Fibroblast of skin of right biceps (primary cell): ENCODE data around the gene COLGALT1.

Experiments used
- DNase-seq: peaks from one replicate; pipeline ENCODE4 v3.0.0-alpha.2; 2013

COLGALT1 gene

DNA sequence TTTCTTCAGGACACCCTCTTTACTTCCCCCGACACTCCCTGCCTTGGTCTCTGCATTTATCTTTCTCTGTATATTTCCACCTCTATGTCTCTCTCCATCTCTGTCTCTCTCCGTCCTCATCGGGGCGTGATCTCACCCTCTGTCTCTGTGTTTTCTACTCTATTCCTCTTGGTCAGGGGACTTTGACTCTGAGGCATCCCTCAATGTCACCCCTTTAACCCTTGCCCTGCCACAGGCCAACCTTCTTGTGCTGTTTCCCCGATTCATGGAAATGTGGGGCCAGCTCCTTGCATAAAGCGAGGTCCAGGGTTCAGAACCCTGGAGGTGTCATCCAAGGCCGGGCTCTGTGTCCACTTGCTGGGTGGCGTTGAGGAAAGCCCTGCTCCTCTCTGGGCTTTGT lies 46.8 kb downstream of the COLGALT1 start:
- DNase-seq, result no peak

DNA sequence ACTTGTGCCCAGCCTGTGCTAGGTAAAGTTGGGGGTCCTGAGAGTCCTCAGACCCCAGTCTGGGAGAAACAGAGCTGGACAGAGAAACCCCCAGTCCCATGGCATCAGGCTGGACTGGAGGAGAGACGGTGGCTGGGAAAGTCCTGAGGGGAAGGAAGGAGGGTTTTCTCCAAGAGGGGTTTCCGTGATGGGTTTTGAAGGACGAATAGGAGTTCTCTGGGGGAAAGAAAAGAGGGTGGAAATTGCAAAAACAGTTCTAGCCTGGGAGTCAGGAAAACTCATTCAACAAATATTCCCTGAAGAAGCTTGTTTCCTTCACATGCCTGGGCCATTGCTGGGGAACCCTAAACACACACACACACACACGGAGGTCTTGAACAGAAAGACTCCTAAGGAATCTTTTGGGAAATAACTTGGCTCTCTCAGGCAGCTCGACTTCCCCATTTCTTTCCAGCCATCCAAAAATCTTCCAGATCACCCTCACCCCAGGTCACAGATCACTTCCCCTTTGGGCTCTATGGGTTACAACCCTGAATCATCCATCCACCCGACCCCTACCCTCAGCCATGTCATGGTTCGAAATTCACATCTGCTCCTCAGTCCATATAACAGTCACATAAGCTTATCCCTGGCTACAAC lies 47.5 kb downstream of the COLGALT1 start:
- no peak for DNase-seq

DNA sequence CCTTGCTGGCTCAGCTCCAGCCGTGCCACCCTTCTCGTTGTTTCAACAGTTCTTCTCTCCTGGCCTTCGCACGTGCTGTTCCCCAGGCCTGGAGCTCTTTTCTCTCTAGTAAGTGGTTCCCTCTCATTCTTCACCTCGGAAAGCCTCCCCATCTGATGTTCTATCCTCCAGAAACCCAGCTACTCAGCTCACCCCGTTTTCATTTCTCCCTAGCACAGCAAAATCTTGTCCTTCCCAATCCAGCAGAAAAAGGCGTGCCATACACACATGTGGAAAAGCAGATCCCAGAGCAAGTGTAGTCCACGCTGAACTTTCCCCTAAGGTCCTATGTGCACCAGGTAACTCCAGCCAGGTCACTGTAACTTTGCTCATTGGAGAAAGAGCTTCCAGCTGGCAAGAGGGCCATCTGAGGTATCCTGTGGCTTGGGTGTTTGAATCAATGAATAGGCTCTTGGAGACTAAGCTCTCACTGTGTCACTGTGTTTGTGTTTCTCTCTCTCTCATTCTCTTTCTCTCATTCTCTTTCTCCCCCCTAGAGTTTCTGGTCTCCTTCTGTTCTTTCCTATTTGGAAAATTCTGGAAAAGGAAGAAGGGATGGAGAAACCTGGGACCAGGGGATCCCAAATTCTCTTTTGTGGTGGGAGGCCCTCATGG lies 49.0 kb downstream of the COLGALT1 start:
- no peak for DNase-seq

DNA sequence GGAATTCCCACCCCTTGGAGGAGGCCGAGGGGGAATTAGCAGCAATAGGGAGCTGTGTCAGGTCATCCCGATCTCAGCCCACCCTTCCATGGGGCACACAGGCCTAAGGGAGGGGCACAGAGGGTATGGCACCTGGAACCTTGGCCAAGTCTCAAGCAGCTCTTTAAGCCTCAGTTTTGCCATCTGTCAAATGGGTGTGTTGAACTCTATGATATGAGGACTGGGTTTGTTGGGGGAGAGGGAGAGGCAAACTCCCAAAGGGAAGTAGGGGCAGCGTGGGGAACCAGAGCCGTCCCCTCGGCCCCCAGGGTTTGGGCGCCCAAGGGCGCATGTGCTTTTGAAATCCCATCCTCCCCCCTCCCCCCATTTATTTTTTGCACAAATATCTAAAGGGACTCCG lies 49.7 kb downstream of the COLGALT1 start:
- DNase-seq, result no peak

DNA sequence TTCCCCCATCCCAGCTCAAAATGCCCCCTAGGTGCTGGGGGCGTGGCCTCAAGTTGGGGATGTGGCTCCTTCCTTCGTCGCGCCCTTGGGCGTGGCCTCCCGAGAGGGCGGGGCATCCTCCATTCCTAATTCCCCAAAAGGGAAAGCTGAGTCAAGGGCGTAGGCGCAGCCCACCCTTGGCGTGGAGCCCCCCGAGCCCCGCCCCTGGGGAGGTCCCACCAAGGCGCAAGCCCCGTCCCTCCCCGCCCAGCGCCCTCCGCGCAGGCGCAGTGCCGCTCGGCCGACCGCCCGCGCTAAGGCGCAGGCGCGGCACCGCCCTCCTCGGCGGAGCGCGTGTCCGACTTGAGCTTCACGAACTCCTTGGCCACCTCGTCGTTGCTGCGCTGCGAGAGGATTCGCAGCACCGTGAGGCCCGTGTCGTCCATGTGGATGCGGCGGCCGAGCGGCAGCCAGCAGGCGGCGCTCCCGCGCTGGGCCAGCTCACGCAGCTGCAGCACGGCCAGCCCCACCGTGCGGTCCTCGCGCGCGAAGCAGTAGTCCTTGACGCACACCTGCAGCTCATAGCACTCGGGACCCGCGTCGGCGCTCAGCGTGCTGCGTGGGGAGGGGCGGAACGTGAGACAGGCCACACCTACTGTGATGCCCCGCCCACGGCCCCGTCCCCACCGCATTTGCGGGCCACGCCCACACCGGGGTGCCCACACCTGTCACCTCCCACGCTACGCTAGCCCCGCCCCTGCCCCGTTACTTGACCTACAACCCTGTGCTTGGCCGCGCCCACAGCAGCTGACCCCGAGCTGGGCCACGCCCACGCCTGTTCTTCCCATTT lies 50.5 kb downstream of the COLGALT1 start:
- DNase-seq, result peak; percentile 85

DNA sequence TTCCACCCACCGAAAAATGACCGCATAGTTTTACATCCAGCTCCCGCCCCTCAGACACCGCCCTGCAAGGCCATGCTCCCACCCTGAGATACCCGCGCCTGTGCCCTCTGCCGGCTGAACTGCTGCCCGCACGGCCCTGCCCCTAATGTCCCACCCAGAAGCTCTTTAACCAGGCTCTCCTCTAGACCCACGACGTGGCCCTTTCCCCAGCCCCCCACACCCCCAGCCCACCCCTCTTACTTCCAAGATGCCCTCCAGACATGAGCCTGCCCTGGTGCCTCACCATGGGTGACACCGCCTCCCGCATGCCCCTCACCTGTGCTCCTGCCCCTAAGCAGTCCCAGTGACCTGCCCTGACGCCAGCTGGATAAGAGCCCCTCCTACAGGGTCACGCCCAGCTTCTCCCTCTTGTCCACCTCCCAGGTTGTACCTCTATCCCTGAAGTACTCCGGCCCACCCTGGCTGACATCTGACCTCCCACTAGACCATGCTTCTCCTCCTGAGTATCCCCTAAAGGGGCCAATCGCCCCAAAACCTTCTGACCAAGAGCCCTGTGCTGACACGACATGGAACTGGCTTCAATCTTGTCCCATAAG lies 51.2 kb downstream of the COLGALT1 start:
- DNase-seq, result no peak

DNA sequence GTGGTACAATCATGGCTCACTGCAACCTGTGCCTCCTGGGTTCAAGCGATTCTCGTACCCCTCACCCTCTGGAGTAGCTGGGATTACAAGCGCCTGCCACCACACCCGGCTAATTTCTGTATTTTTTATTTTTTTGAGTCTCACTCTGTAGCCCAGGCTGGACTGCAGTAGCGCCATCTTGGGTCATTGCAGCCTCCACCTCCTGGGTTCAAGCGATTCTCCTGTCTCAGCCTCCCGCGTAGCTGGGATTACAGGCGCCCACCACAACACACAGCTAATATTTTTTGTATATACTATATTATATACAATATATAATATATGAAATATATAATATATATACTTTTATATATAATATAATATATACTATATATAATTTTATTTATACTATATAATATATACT lies 52.5 kb downstream of the COLGALT1 start:
- no peak for DNase-seq

DNA sequence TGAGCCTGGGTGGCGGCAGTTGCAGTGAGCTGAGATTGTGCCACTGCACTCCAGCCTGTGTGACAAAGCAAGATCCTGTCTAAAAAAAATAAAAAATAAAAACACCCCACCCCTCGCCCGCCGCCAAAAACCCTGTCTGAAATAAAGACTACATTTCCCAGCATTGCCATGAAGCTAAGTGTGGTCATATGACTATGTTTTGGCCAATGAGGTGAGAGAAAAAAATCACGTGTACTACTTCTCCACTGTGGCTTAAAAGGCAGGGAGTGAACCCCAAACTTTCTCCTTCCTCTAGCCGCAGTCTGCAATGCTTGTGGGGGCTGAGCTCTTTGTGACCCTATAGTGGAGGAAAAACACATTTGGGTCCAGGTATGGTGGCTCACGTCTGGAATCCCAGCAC lies 54.9 kb downstream of the COLGALT1 start:
- no peak for DNase-seq

DNA sequence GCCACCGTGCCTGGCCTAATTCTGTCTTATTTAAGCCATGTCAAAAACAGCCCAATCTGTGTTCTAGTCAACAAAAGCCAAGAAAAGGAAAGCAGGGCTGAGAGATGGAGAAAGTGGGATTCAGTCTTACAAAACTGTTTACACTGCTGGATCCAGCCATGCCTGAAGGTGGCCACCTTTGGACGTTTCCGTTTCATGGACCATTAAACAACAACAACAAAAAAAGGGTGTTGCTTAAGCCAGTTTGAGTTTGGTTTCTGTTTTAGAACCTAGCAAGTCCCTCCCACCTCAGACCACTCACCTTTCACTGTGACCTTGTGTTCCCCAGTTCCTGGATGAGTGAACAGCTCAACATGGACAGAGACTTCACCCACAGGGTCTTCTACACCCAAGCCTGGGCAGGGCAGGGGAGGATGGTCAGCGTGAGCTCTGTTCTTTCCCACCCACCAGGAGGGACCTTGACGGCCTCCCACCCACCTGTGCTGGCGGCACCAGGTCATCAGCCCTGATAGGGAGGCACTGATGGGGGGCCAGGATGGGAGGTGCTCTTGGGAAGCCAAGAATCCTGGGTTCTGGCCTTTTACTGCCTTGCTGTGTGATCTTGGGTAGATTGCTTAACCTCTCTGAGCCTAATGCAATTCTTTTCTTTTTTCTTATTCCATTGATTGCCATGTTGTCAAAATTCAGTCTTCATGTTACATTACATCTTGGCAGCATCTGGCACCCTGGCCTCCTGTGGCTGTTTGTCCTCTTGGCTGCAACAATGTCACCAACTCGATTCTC lies 56.2 kb downstream of the COLGALT1 start:
- DNase-seq, result no peak

DNA sequence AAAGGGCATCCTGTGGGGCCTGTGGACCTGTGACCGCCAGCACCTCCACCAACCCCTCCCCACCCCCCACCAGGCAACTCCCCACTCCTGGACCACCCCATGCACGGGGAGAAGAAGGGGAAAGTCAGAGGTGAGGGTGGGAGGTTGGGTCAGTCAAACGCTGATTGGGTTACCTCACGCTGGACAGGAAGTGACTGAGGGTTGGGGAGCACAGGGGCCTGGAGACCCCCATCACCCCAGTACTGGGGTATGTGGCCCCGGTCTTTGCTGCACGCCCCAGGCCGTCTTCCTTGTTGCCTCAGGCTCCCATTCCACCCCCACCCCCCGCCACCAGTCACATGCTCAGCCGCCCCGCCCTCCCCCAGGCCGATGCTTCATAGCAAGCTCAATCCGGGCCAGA lies 59.0 kb downstream of the COLGALT1 start:
- DNase-seq, result no peak

DNA sequence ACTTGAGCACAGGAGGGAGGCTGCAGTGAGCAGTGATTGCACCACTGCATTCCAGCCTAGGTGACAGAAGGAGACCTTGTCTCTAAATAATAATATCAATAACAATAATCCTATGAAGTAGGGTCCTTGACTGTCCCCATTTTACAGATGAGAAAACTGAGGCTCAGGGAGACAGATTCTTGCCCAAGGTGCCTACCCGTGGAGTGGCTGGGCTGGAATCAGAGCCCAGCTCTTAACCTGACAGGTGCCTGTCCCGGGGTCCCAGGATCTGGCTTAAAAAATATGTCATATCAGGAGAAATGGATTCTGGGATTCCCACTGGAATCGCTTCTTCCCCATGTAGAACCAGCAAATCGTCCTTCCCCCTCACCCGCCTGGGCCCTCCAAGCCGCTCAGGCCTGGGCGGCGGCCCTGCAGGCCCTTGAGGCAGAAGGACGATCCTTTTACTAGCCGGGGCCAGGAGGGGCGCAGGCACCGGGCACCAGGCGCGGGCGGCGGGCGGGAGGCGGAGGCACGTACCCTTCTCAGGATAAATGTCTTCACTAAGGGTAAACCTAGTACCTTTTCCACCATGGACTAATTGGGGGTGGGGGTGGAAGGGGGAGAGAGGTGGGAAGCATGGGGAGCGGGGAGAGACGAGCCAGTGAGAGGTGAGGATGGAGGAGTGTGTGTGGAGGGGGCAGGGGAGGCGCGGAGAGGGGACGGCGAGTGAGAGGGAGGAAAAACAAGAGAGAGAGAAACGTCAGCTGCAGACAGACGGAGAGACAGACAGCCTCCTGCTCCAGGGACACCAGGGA lies 60.6 kb downstream of the COLGALT1 start:
- no peak for DNase-seq

DNA sequence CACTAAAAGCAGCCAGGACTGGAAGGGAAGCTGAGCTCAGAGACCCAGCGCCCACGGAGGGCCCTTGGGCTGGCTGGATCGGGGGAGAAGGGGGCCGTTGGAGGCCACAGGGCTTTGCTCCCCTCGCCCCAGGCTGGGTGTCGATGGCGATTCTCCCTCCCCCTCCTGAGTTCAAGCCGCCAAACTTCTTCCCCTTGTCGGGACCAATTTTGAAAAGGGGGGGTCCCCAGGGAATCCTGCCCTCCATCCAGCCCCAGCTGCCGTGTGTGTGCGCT lies 61.2 kb downstream of the COLGALT1 start:
- no peak for DNase-seq

DNA sequence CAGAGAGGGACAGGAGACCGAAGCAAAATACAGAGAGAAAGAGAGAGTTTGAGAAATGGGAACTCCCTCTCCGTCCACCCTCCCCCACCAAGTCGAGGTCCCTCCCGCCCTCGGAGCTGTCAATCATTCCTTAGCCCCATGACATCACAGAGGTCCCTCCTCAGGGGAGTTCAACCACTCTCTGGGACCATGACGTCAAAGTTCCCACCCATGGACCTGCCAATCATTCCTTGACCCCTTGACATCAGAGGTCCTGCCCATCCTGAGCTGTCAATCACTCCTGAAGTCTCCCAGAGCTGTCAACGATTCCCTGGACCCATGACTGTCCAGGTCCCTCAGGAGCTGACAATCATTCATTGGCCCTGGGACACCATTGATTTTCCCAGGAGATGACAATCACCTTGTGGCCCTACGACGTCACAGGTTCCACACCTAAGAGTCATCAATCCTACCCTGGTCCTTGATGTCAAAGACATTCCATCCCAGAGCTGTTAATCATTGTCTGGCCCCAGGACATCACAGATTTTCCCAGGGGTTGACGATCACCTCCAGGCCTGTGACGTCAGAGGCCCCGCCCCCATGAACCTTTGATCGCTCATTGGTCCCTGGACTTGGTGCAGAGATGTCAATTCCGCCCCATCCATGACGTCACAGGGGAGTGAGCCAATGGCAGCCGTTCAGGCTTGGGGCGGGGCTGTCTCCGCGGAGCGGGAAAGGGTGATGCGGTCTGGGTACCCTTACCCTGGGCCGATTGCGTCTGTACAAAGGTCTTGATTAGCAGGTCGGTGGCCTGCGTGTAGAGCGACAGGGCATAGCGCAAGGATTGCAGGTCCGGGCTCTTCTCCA lies 61.7 kb downstream of the COLGALT1 start:
- DNase-seq, result peak; percentile 29

DNA sequence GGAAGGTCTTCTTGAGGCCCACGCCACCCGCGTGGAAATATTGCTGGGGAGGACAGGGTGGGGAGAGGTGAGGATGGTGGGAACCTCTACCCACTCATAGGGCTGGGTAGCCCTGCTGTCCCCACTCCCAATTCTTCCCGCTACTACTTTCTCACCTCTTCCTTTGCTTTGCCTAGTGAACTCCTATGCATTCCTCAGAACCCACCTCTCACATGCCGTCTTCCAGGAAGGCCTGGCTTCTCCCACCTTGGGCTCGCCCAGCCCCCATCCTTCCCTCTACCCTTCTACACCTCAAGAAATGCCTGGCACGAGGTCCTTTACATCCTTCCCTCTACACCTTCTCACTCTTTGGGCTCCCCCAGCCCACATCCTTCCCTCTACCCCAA lies 62.4 kb downstream of the COLGALT1 start:
- no peak for DNase-seq

DNA sequence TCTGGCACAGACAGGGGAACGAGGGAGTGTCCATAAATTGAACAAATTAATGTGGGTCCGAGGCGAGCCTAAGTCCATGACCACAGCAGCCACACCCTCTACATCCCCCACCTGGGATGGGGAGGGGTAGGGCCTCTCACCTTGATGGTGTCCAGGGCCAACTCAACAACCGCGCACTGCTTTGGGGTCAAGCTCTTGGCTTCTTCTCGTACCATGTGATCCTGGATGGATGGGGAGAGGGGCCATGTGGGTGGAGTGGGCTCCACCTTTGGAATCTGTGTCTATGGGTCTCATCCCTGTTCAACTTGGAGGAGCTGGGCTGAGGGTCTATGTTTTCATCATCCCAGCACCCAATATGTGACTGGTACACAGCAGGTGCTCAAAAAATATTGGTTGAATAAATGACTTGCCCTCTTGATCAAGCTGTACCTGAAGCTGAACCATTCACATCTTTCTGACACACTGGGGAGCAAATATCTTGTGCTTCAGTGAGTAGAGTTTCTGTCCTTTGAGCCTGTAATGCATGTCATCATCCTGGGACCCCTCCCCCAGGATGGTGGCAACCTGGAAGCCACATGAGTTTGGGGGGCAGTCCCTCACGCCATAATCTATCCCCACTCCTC lies 62.9 kb downstream of the COLGALT1 start:
- DNase-seq, result no peak

DNA sequence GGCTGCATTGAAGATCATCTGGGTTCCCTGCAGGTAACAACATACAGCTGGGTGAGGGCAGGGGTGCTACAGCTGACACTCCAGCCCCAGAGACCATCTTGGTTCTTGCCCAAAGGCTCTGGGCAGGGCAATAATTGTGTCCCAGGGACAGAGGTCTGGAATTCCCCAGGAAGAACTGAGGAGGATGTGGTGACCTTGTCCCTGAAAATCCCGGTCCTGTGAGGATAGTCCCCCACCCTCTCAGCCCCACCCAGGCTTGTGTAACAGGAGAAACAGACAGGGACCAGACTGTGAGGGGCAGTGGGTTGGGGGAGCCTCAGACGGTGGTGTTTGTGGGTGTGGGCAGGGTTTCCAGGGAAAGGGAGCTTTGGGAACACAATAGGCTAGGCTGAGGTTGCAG lies 63.5 kb downstream of the COLGALT1 start:
- no peak for DNase-seq

DNA sequence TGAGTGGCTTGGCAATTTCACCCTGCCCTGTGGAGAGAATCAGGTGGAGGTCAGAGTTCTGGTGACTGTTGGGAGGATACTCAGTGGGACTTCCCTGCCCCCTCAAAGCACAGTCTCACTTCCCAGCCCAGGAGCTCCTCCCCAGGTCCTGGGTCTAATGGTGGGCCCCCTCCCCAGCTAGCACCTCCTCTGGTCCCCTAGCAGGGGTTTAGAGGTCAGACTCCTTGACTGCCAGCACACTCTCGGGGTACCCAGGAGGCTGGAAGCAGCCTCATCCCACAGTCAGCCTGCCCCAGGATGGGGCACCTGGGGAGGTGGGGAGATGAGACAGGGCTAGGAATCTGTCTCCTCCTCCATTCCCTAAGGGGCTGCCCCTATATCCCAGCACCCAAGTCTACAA lies 65.2 kb downstream of the COLGALT1 start:
- no peak for DNase-seq

DNA sequence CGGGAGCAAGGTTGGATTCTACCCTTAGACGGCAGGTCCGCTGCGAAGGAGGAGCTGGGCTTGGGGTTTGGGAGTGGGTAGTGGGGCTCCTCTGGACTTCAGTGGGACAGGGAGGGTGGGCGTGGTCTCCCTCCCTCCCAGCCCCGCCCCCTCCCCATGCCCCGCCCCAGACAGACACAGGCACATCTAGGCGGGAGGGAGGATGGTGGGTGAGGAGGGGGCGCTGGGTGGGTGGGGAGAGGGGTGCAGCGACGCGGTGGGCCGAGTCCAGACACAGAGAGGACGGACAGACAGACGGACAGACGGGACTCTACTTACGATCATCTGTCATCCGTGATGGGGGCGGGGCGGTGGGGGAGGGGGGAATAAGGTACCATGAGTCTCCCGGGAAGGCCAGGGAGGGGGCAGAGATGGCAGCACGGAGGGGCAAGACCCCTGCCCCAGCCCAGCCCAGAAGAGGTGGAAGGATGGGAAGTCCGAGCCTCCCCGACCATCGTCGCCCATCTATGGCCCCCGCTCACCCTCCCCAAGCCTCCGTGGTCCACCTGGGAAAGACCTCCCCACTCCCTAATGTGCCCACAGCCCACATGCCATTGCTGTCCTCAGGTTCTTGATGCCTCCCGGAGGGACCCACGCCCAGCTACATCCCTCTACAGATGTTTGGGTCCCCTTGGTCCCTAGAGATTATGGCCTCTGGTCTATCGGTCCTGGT lies 67.9 kb downstream of the COLGALT1 start:
- no peak for DNase-seq

DNA sequence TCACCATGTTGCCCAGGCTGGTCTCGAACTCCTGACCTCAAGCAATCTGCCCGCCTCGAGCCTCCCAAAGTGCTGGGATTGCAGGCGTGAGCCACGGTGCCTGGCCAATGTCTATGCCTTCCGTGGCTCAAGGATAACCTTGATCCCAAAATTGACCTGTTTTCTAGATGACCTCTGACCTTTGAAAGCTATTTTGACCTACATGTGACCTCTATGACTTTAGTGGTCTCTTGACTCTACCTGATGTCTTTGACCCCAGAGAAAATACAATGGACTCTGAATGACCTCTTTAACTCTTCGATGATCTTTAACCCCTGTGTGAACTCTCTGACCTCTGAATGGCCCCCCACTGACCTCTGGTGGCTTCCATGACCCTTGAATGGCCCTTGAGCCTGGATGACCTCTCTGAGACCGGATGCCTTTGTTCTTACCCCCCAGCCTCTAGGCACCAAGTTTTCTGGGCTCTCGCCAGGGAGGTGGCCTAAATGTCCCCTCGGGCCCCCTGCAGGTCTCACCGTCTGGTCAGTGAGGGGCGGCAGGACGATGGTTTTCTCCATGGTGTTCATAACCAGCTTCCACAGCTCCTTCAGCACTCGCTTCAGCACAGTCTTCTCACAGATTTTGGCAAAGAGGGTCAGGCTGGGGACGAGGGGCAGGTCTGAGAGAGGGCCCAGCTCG lies 69.0 kb downstream of the COLGALT1 start:
- DNase-seq, result no peak

DNA sequence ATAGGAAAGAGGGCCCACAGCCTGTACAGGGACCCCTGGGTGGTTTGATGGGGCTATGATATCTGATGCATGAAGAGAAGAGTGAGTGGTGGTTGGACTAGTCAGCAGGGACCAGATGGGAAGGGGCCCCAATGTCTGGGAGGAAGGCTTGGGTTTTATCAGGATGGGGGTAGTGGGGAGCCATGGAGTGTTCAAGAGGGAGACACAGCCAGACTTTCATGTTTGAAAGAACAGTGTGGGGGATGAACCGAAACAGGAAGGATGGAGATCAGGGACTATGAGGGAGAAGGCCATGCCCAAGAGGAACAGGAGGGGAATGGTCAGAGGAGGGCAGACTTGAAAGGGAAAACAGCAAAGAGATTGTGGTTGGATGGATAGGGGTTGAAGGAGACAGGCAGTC lies 69.6 kb downstream of the COLGALT1 start:
- DNase-seq, result no peak
